Left hindlimb (tissue), 1 donor: ENCODE results near the gene PLEKHG7.

Source experiments
- DNase-seq: peaks from one replicate; pipeline ENCODE4 v3.0.0-alpha.2; 2018

The PLEKHG7 gene

GRCh38 chr12:92814584-92814983 lies 111.8 kb downstream of the PLEKHG7 start:
- DNase-seq = no peak

DNA sequence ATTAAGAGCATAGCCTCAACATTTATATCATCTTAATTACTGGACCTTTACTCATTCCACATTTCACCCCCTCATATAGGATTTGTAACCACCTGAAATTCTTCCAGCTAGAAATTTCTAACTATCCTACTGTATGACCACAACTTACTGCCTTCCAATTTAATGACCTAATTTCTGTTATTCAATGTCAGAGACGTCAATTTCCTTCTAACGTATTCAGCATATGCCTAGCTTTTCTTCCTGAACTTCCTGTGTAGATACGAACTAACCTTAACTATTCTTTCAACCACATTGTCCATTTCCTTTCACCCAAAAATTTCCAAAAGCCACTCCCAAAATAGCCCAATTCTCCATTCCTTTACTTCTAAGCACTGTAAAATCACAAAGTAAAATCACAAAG lies 118.4 kb downstream of the PLEKHG7 start:
- DNase-seq = no peak
